Spleen (tissue), 11 donors: Measurements from ENCODE around the gene ADGRD1. TPM values are rescaled to one million over a fixed set of nuclear protein-coding genes. Genes with fewer than 3 reads are reported as not detected.

Experiments
- DNase-seq: peaks from one replicate; pipeline ENCODE4 v3.0.0-alpha.2; 2020
- H3K27ac ChIP-seq, 8 donors: fragments of 200-600 bp; sonication (generic) in 7 of 8; 1 replicate in 4 of 8; 2 replicates in 4 of 8; pipeline versions ENCODE4 v1.5.0 to v1.8.0; 2016 to 2021; ENCODE audit warnings: inconsistent platforms in 4 of 8, mild to moderate bottlenecking in 4 of 8, moderate library complexity in 1 of 8
- H3K27me3 ChIP-seq, 7 donors: fragments of 200-600 bp; sonication (generic) in 6 of 7; replicated peaks in 1 of 7; 1 replicate in 4 of 7; 2 replicates in 3 of 7; pipeline versions ENCODE4 v1.5.0 to v1.8.0; 2016 to 2021; ENCODE audit warnings: inconsistent platforms in 3 of 7, mild to moderate bottlenecking in 1 of 7
- H3K36me3 ChIP-seq, 6 donors: fragments of 200-600 bp; sonication (generic) in 5 of 6; 1 replicate in 4 of 6; 2 replicates in 2 of 6; pipeline versions ENCODE4 v1.5.0 to v1.8.0; 2016 to 2021; ENCODE audit warnings: inconsistent platforms in 2 of 6
- H3K4me1 ChIP-seq, 6 donors: fragments of 200-600 bp; sonication (generic) in 5 of 6; 1 replicate in 3 of 6; 2 replicates in 3 of 6; pipeline versions ENCODE4 v1.5.0 to v1.8.0; 2016 to 2021; ENCODE audit warnings: inconsistent platforms in 3 of 6
- H3K4me3 ChIP-seq, 8 donors: fragments of 200-600 bp; sonication (generic) in 7 of 8; 1 replicate in 4 of 8; 2 replicates in 4 of 8; pipeline versions ENCODE4 v1.5.0 to v1.8.0; 2016 to 2021; ENCODE audit warnings: inconsistent platforms in 4 of 8, mild to moderate bottlenecking in 4 of 8, moderate library complexity in 2 of 8
- H3K9me3 ChIP-seq, 8 donors: fragments of 200-600 bp; sonication (generic) in 7 of 8; 1 replicate in 4 of 8; 2 replicates in 4 of 8; pipeline versions ENCODE4 v1.5.0 to v1.8.0; 2016 to 2021; ENCODE audit warnings: inconsistent platforms in 4 of 8
- CTCF ChIP-seq, 11 experiments: fragments of 200-600 bp in 7 of 11; fragments of 450-650 bp in 4 of 11; sonication (generic) in 4 of 11; IDR thresholded peaks in 8 of 11; conservative IDR thresholded peaks in 3 of 11; 1 replicate in 7 of 11; 2 replicates in 4 of 11; pipeline versions ENCODE4 v1.4.0 to v1.8.0; 2016 to 2021; ENCODE audit warnings: antibody characterized with exemption in 11 of 11, inconsistent platforms in 4 of 11, mild to moderate bottlenecking in 1 of 11
- POLR2A ChIP-seq, 3 donors: fragments of 450-650 bp; IDR thresholded peaks; one replicate each; pipeline ENCODE4 v1.5.1; 2017; ENCODE audit warnings: antibody characterized with exemption in 3 of 3, mild to moderate bottlenecking in 1 of 3
- POLR2AphosphoS5 ChIP-seq, 3 donors: sonication (generic); formaldehyde crosslinking; IDR thresholded peaks; one replicate each; pipeline ENCODE4 v1.5.1; 2017; ENCODE audit warnings: antibody characterized with exemption in 3 of 3
- WGBS, 5 donors: extraction: QIAGEN DNeasy Blood & Tissue Kit in 3 of 5; methylation state at CpG; one replicate each; pipeline versions ENCODE4 v1.1.5 to v1.1.7; 2013 to 2018; 5-methylcytosine and 5-hydroxymethylcytosine counted together
- intact Hi-C: fragments of 100-400 bp; cut with DNase I; formaldehyde crosslinking; loops from one replicate; pipeline ENCODE4 v1.15.0; 2023; ENCODE audit warnings: low total_unique reads
- polyA plus RNA-seq, 3 donors: library from polyadenylated mRNA; stranded (reverse); fragments of 200-250 nt; gene quantifications; one replicate each; pipeline ENCODE4 v1.2.1, GENCODE V29; 2013
- total RNA-seq, 7 donors: library from RNA; depleted of rRNA in 3 of 7; stranded (reverse); fragments of >200 nt in 3 of 7; fragmentation: NEBNext Ultra II Directional in 4 of 7; extraction: Animal tissue kit (Norgen Biotek cat#: 25700) in 4 of 7; gene quantifications; one replicate each; pipeline versions ENCODE4 v1.1.0 to v1.2.1, GENCODE V29; 2016 to 2021
- donor health status: healthy with polysubstance abuse.
- donor health status: DM: no; HTN: no; CAD: no; lungs with moderate emphysema.
- donor health status: DM: no; HTN: no; CAD: no.
- donor health status: Bipolar disorder and iron deficiency.
- donor health status: healthy.
- donor health status: DM: no; HTN: no; CAD: no.
- donor health status: DM: yes; HTN: yes; CAD: no.

ADGRD1 gene
- total and polyA plus RNA-seq, 10 donors = 0.89 to 9.7 (median 4.8) TPM

GRCh38 chr12:130998136-130998535 lies 44.4 kb downstream of the ADGRD1 start:
- peaks cover 0 to 6% (median 0%) of the 10 kb centered on the region in 7 donors for H3K27me3 ChIP-seq
- H3K27ac ChIP-seq = no peak overlapping the region
- peak; percentile 19 for DNase-seq
- WGBS, 5 donors = 76 to 95% (median 90%) methylated on average over 3 to 5 of the region's 5 CpGs
- no peak overlapping the region for H3K4me3 ChIP-seq
- intact Hi-C loops = no loop called here
- no peak for TF ChIP-seq CTCF (IDR thresholded peaks at IDR 0.05 in 8 of 11, conservative IDR thresholded peaks at IDR 0.05 in 3 of 11)
- TF ChIP-seq POLR2AphosphoS5 (IDR thresholded peaks at IDR 0.05) = no peak
- TF ChIP-seq POLR2A (IDR thresholded peaks at IDR 0.05) = no peak
- no peaks in the 10 kb centered on the region for H3K36me3 ChIP-seq
- H3K4me1 ChIP-seq = no peaks in the 10 kb centered on the region
- peaks cover 0 to 10% (median 0%) of the 10 kb centered on the region in 8 donors for H3K9me3 ChIP-seq

- H3K27ac ChIP-seq = no peak overlapping the region
- peaks cover 0 to 8% (median 0%) of the 10 kb centered on the region in 6 donors for H3K4me1 ChIP-seq
- 81 to 89% (median 88%) methylated on average over 16 of the region's 16 CpGs for WGBS, 5 donors
- H3K36me3 ChIP-seq = no peaks in the 10 kb centered on the region
- peaks cover 0 to 10% (median 0%) of the 10 kb centered on the region in 8 donors for H3K9me3 ChIP-seq
- H3K4me3 ChIP-seq = no peak overlapping the region
- peak; percentile 32 for DNase-seq
- no peak for TF ChIP-seq POLR2A (IDR thresholded peaks at IDR 0.05)
- no peak for TF ChIP-seq POLR2AphosphoS5 (IDR thresholded peaks at IDR 0.05)
- no peak for TF ChIP-seq CTCF (IDR thresholded peaks at IDR 0.05 in 8 of 11, conservative IDR thresholded peaks at IDR 0.05 in 3 of 11)
- intact Hi-C loops = no loop called here
- H3K27me3 ChIP-seq = peaks cover 0 to 16% (median 0%) of the 10 kb centered on the region in 7 donors
Measured at GRCh38 chr12:131000000-131000486, 46.3 kb downstream of the ADGRD1 start.

- Histone ChIP-seq H3K36me3 (no peaks in the 10 kb centered on the region), H3K27ac (no peak overlapping the region), H3K9me3 (peaks cover 0 to 10% (median 0%) of the 10 kb centered on the region in 8 donors), H3K27me3 (peaks cover 0 to 30% (median 0%) of the 10 kb centered on the region in 7 donors), H3K4me3 (no peak overlapping the region), H3K4me1 (peaks cover 0 to 8% (median 0%) of the 10 kb centered on the region in 6 donors)
- intact Hi-C loops = no loop called here
- TF ChIP-seq POLR2A (IDR thresholded peaks at IDR 0.05) = no peak
- TF ChIP-seq CTCF (IDR thresholded peaks at IDR 0.05 in 8 of 11, conservative IDR thresholded peaks at IDR 0.05 in 3 of 11) = no peak
- TF ChIP-seq POLR2AphosphoS5 (IDR thresholded peaks at IDR 0.05) = no peak
- 89 to 100% (median 93%) methylated on average over 1 of the region's 1 CpG for WGBS, 5 donors
- peak; percentile 20 for DNase-seq
Measured at GRCh38 chr12:131001493-131001892, 47.8 kb downstream of the ADGRD1 start.

- 33 to 59% (median 55%) methylated on average over 2 of the region's 2 CpGs for WGBS, 5 donors
Measured at GRCh38 chr12:131002216-131002631, 48.5 kb downstream of the ADGRD1 start.

More at GRCh38 chr12:131002216-131002631, 48.5 kb downstream of the ADGRD1 start:
- Histone ChIP-seq H3K27ac (no peak overlapping the region), H3K36me3 (no peaks in the 10 kb centered on the region), H3K27me3 (peaks cover 0 to 37% (median 0%) of the 10 kb centered on the region in 7 donors), H3K4me3 (no peak overlapping the region), H3K4me1 (peaks cover 0 to 8% (median 0%) of the 10 kb centered on the region in 6 donors), H3K9me3 (peaks cover 0 to 10% (median 0%) of the 10 kb centered on the region in 8 donors)
- TF ChIP-seq POLR2AphosphoS5 (IDR thresholded peaks at IDR 0.05) = no peak
- no peak for TF ChIP-seq CTCF (IDR thresholded peaks at IDR 0.05 in 8 of 11, conservative IDR thresholded peaks at IDR 0.05 in 3 of 11)
- no peak for TF ChIP-seq POLR2A (IDR thresholded peaks at IDR 0.05)
- peak; percentile 32 for DNase-seq
- intact Hi-C loops = no loop called here
